Posterior cingulate gyrus (tissue), 11 donors: ENCODE data around the gene CDC42EP2.
"Not testable (repeated sequence)": the region's sequence is repeated elsewhere in the genome, so short reads cannot be mapped to it uniquely, and the experiment has no call there.

ENCODE experiments used
- DNase-seq, 10 donors: peaks; one replicate each; pipeline versions ENCODE4 v3.0.0 to v3.0.0-alpha.2; 2020 to 2021; ENCODE audit warnings: mixed read lengths in 3 of 10
- intact Hi-C: fragments of 100-400 bp; cut with DNase I; formaldehyde crosslinking; loops from one replicate; pipeline ENCODE4 v1.15.1; 2023

Gene CDC42EP2

DNA sequence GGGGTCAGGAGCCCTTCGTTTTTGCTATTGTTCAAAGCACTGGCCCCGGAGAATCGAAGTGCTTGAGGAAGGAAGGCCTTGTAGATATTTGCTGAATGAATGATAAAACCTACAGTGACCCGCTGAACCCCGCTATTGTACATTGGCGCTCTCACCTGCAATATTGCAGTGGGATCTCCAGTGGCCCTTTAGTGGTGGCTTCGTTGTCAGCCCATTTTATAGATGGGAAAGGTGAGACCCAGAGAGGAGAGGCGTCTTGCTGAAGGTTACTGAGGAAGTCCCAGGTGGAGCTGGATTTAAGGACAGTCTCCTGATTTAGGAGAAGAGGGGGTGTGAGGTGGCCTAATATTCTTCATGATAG, 1.2 kb downstream of the CDC42EP2 start:
- DNase-seq: no peak
- intact Hi-C loops: loop anchor here (1.0 to 2.0 kb wide), 2 partner anchors 25 to 41 kb away; no protein-coding TSS in a partner anchor

DNA sequence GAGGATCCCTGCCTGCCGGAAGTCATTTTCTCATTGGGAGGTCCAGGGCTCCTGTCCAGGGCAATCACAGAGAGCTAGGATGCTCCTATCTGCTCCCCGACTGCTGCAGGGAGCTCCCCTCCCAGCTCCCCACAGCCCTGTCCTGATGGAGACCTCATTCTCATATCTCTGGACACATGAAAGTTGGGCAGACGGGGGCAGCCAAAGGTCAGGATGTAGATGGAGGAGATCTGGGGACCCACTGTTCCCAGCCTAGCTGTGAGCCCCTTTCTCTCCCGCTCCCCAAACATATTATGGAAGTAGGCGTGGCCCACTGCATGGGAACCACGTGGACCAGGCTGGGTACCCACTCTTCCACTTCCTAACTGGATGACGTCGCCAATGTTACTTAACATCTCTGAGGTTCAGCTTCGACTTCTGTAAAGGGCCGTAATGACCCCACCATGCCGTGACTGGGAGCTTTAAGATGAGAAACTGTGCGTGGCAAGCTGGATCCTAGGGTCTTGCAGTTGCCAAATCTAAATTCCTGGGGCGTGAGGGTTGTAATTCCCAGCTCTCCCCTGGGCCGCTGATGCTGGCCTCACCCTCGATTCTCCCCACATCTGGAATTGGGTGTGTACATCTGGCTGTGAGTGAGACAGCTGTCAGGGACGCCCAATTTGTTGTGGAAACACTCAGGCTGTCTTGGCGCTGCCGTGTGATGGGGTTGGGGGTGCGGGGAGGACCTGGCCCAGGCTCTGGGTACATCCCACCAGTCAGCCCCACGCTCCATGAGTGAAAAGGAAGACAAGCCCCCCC, 1.8 kb downstream of the CDC42EP2 start:
- peak in 2 of 10 donors; percentile 55 to 75 for DNase-seq
- intact Hi-C loops: no loop called here

DNA sequence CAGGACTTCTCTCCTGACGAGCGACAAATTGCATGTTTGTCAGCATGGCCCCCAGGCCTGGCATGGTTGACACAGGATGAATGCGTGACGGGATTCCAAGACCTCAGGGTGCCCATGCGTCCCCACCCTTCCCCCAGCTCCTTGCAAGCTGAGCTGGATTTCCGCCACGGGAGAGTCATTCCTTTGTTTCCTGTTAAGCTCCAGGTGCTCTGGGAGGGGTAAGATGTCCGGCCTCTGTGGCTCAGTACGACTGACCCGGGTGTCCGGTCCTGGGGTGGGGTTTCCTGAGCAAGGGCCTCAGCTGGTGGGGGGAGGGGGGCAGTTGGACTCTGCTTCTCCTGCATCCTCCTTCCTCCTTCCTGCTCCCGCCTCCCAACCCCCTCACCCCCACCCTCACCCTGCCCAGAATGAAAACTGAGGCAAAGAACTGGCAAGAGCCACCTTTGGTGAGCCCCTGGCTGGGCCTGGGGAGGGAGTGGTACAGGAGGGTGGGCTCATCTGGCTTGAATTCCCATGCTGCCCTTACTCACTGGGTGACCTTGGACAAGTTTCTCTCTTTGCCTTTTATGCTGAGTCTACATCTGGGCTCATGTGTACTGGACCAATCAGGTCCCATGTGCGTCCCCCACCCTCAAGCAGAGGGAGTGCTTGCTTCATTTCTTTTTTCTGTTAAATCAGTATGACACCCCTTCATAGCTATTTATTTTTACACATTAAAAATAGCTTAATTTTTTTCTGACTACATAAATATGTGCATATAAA, 2.5 kb downstream of the CDC42EP2 start:
- intact Hi-C loops: no loop called here
- DNase-seq: peak in 2 of 10 donors; percentile 76 to 84

DNA sequence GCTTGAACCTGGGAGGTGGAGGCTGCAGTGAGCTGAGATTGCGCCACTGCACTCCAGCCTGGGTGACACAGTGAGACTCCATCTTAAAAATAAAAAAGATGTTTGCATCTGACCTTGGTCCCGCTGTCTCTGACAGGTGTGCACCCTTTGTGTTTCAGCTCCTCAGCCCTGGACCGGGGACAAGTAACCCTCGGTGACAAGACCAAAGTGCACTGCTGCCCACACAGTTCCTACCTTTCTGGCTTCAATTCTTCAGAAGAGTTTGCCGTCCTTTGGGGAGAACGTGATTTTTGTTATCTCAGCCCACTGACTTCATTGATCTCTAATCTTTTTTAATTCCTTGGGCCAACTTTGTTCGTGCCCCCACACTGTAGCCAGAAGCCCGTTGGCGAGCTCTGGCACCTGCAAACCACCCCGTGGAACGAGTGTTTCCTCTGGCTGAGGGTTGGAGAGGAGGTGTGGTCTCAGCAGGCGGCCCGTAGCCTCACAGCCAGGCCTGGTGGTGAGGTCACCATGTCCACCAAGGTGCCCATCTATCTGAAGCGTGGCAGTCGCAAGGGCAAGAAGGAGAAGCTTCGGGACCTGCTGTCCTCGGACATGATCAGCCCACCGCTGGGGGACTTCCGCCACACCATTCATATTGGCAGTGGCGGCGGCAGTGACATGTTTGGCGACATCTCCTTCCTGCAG, 5.9 kb downstream of the CDC42EP2 start:
- intact Hi-C loops: no loop called here
- peak in 1 of 10 donors; percentile 35 for DNase-seq

- intact Hi-C loops: no loop called here
- peak in 1 of 10 donors; percentile 81 for DNase-seq
Measured at GRCh38 chr11:65321076-65321475, 6.4 kb downstream of the CDC42EP2 start.

GRCh38 chr11:65321828-65322485, 7.3 kb downstream of the CDC42EP2 start:
- peak in 2 of 10 donors; percentile 55 to 64 for DNase-seq
- intact Hi-C loops: no loop called here

DNA sequence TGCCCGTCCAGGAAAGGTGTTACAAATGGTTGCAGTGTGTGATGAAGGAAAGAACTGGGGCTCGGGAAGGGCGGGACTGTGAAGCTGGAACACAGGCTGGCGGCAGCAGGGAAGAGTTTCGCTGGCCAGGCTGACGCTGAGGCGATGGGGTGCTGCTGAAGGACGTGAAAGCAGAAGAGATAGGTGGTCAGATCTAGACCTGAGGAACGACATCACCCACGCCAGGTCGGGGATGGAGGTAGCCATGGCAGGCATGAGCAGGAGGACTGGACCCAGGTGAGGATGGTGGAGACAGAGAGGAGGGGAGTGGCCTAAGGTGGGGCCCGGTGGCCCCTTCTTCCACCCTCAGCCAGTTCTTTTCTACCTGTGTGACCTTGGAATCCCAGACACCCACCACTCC, 9.1 kb downstream of the CDC42EP2 start:
- peak in 2 of 10 donors; percentile 66 to 67 for DNase-seq

GRCh38 chr11:65325435-65325834, 10.8 kb downstream of the CDC42EP2 start:
- intact Hi-C loops: no loop called here
- no peak for DNase-seq

More for the DNA sequence above, 9.1 kb downstream of the CDC42EP2 start:
- intact Hi-C loops: no loop called here

DNA sequence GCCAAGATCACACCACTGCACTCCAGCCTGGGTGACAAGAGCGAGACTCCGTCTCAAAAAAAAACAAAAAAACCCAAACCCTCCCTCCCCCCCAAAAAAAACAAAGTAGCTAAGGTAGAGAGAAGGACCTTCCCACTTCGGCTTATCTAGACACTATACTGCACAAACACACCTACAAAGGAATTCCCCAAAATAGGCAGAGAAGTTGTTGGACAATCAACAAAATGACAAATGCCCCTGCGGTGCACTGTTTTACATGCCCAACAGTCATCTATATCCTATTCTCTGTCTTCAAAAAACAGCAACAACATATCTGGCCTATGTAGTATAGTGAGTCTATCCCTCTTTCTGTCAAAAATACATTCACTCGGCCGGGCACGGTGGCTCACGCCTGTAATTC, 12.4 kb downstream of the CDC42EP2 start:
- intact Hi-C loops: no loop called here
- DNase-seq: no peak

DNA sequence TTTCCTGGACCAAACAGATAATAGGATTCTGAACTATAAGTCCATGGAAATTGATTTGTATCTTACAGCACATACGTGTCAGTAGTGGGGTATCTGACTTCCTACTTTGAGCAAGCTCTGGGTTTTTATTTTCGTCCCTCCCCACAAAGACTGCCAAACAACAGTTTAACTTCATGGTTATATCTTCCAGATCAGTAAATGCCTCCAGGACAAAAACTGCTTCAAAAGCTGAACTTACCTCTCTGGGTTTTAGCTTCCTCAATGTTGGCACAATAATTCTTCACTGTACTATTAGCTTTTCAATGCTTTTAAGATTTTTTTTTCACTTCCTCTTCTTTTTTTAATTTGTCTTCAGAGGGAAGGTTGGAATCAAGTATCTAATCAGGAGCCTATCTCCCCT, 14.8 kb downstream of the CDC42EP2 start:
- intact Hi-C loops: no loop called here
- DNase-seq: no peak

DNA sequence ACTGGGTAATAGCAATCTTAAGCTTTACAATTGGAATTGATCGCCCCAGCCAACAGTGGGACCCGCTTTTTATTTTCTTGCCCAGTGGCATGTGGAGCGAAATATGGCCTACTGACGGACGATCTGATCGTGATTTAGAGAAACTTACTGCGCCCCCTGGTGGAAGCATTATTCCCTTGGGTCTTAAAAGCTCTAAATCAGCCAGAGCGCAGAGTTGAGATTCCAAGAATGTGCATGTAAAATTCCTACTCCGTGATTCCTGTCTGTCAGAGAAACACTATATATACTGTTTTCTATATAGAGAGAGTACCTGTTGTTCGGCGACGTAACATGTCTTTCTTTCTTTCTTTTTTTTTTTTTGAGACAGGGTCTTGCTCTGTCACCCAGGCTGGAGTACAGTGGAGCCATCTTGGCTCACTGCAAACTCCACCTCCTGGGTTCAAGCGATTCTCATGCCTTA, 15.3 kb downstream of the CDC42EP2 start:
- DNase-seq: peak in 7 of 10 donors; percentile 79 to 93 (median 85)

GRCh38 chr11:65330544-65330943, 15.9 kb downstream of the CDC42EP2 start:
- no peak for DNase-seq
- intact Hi-C loops: loop anchor here (1.0 kb wide), 1 partner anchor 55 kb away; no protein-coding TSS in a partner anchor

More for the DNA sequence above, 15.3 kb downstream of the CDC42EP2 start:
- intact Hi-C loops: loop anchor here (1.0 kb wide), 1 partner anchor 55 kb away; no protein-coding TSS in a partner anchor

DNA sequence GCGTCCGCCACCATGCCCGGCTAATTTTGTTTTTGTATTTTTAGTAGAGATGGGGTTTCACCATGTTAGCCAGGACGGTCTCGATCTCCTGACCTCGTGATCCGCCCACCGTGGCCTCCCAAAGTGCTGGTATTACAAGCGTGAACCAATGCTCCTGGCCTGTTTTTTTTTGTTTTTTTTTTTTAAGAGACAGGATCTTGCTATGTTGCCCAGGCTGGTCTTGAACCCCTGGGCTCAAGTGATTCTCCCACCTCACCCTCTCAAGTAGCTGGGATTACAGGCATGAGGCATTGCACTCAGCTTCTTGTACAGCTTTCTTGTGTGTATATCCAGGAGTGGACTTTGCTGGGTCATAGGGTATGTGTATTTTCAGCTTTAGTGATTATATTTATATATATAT, 17.9 kb downstream of the CDC42EP2 start:
- intact Hi-C loops: not testable (repeated sequence)
- DNase-seq: peak in 1 of 10 donors; percentile 2

DNA sequence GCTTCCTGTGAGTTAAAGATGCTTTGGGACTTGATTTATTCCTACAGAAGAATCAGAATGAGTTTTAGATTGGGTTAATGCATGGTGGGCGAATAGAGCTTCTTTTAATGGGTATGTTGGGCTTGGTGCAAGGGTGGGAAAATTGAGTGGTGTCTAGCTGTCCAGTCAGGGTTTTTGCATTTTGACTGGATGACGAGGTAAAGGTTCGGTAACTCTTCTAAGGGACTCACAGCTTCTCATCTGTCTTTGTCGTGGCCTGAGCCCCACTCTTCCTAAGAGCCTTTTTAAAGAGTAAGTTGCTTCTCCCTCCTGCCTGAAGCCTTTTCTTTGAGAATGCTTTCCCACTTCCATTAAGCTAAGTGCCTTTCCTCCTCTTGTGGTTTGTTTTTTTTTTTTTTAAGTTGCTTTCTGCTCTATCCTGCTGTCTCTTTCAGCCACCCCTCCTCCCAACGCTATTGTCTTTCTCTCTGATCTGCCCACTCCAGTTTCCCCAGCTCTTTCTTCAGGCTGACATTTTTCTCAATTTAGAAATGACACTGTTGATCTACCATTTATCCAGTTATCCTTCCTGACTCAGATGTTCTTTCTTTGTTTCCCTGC, 20.1 kb downstream of the CDC42EP2 start:
- intact Hi-C loops: no loop called here
- peak in 1 of 10 donors; percentile 14 for DNase-seq

GRCh38 chr11:65338676-65339075, 24.0 kb downstream of the CDC42EP2 start:
- DNase-seq: no peak
- intact Hi-C loops: no loop called here

DNA sequence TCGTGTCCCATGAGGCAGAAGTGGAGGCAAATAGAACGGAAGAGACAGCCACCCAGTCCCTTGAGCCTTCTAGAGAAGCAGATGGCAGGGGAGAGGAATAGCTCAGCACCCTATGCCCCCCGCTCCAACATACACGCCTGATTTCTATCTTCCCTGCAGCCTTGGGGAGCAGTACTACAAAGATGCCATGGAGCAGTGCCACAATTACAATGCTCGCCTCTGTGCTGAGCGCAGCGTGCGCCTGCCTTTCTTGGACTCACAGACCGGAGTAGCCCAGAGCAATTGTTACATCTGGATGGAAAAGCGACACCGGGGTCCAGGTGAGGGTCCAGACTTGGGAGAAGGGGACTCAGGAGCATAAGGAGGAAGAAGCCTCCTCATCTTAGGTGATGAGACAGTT, 25.6 kb downstream of the CDC42EP2 start:
- DNase-seq: peak in 2 of 10 donors; percentile 46 to 90
- intact Hi-C loops: no loop called here

- intact Hi-C loops: no loop called here
- no peak for DNase-seq
Measured at GRCh38 chr11:65341856-65342255, 27.2 kb downstream of the CDC42EP2 start.

DNA sequence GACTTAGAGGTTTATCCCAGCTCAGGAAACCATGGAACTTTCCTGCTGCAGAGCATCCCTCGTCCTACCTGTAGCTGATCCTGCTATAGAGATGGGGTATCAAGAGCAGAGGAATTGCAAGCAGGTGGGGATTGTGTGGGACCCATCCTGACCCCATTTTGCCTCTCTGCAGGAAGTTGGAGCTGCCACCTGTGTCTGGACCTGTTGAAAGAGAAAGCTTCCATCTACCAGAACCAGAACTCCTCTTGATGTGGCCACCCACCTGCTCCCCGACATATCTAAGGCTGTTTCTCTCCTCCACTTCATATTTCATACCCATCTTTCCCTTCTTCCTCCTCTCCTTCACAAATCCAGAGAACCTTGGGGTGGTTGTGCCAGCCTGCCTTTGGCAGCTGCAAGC, 36.8 kb downstream of the CDC42EP2 start:
- peak in 1 of 10 donors; percentile 27 for DNase-seq

GRCh38 chr11:65352783-65353182, 38.1 kb downstream of the CDC42EP2 start:
- DNase-seq: no peak
- intact Hi-C loops: no loop called here

More for the DNA sequence above, 36.8 kb downstream of the CDC42EP2 start:
- intact Hi-C loops: no loop called here

GRCh38 chr11:65353376-65353775, 38.7 kb downstream of the CDC42EP2 start:
- intact Hi-C loops: no loop called here

More at GRCh38 chr11:65353376-65353775, 38.7 kb downstream of the CDC42EP2 start:
- peak in 1 of 10 donors; percentile 47 for DNase-seq
